NCI-H2107 (cell line): ENCODE results near the gene TIGD2.

ENCODE experiments used
- DNase-seq: peaks from one replicate; lab custom pipeline; 2025; lab: John Stamatoyannopoulos, UW

The TIGD2 gene

GRCh38 chr4:89162987-89163386 lies 51.7 kb downstream of the TIGD2 start:
- DNase-seq, result no peak

GRCh38 chr4:89164400-89164799 lies 53.1 kb downstream of the TIGD2 start:
- DNase-seq, result no peak
